D341Med (cell line): ENCODE measurements around the gene FAM187B.
"Not testable (repeated sequence)": the region's sequence is repeated elsewhere in the genome, so short reads cannot be mapped to it uniquely, and the experiment has no call there.

ENCODE experiments used
- DNase-seq: peaks from one replicate; pipeline ENCODE4 v3.0.0; 2012; ENCODE audit warnings: low spot score

FAM187B gene

GRCh38 chr19:35236638-35237400, 8.3 kb upstream of the FAM187B start:
- no peak for DNase-seq

- no peak for DNase-seq
Observed at GRCh38 chr19:35232912-35233311, 4.4 kb upstream of the FAM187B start.

GRCh38 chr19:35231956-35232645, 3.6 kb upstream of the FAM187B start:
- DNase-seq, result no peak

GRCh38 chr19:35229601-35230000, 1.1 kb upstream of the FAM187B start:
- no peak for DNase-seq

GRCh38 chr19:35226748-35227147, 1.8 kb downstream of the FAM187B start:
- no peak for DNase-seq

- DNase-seq, result no peak
Observed at GRCh38 chr19:35225951-35226350, 2.6 kb downstream of the FAM187B start.

GRCh38 chr19:35224681-35225571, 3.6 kb downstream of the FAM187B start:
- DNase-seq, result no peak

GRCh38 chr19:35223862-35224505, 4.6 kb downstream of the FAM187B start:
- no peak for DNase-seq

- no peak for DNase-seq
Observed at GRCh38 chr19:35223084-35223790, 5.3 kb downstream of the FAM187B start.

GRCh38 chr19:35222373-35223015, 6.0 kb downstream of the FAM187B start:
- DNase-seq, result no peak

- not testable (repeated sequence) for DNase-seq
Observed at GRCh38 chr19:35220973-35221590, 7.5 kb downstream of the FAM187B start.

- no peak for DNase-seq
Observed at GRCh38 chr19:35220315-35220921, 8.1 kb downstream of the FAM187B start.

- DNase-seq, result no peak
Observed at GRCh38 chr19:35219008-35219407, 9.5 kb downstream of the FAM187B start.

GRCh38 chr19:35217649-35217990, 10.9 kb downstream of the FAM187B start:
- no peak for DNase-seq

- no peak for DNase-seq
Observed at GRCh38 chr19:35216833-35217648, 11.5 kb downstream of the FAM187B start.

GRCh38 chr19:35216016-35216832, 12.3 kb downstream of the FAM187B start:
- DNase-seq, result no peak

GRCh38 chr19:35214766-35215422, 13.6 kb downstream of the FAM187B start:
- DNase-seq, result no peak
